Left renal cortex interstitium (tissue), 4 donors: ENCODE measurements around the gene ETS2. TPM values are rescaled to one million over a fixed set of nuclear protein-coding genes. Genes with fewer than 3 reads are reported as not detected.

Experiments used
- DNase-seq, 4 donors: peaks; one replicate each; pipeline ENCODE4 v3.0.0-alpha.2; 2013; ENCODE audit warnings: low read depth in 4 of 4, low spot score in 2 of 4, missing footprints in 1 of 4
- polyA plus RNA-seq, 4 donors: library from polyadenylated mRNA; unstranded; fragments of 120-200 nt; gene quantifications; one replicate each; pipeline ENCODE4 v1.2.1, GENCODE V29; 2013; ENCODE audit not compliant: insufficient read length in 4 of 4

Gene ETS2
- polyA plus RNA-seq, 4 donors, result 44.7 to 50.9 (median 47.6) TPM

- DNase-seq, result no peak
Observed at GRCh38 chr21:38800924-38801744, 4.6 kb upstream of the ETS2 start.

DNA sequence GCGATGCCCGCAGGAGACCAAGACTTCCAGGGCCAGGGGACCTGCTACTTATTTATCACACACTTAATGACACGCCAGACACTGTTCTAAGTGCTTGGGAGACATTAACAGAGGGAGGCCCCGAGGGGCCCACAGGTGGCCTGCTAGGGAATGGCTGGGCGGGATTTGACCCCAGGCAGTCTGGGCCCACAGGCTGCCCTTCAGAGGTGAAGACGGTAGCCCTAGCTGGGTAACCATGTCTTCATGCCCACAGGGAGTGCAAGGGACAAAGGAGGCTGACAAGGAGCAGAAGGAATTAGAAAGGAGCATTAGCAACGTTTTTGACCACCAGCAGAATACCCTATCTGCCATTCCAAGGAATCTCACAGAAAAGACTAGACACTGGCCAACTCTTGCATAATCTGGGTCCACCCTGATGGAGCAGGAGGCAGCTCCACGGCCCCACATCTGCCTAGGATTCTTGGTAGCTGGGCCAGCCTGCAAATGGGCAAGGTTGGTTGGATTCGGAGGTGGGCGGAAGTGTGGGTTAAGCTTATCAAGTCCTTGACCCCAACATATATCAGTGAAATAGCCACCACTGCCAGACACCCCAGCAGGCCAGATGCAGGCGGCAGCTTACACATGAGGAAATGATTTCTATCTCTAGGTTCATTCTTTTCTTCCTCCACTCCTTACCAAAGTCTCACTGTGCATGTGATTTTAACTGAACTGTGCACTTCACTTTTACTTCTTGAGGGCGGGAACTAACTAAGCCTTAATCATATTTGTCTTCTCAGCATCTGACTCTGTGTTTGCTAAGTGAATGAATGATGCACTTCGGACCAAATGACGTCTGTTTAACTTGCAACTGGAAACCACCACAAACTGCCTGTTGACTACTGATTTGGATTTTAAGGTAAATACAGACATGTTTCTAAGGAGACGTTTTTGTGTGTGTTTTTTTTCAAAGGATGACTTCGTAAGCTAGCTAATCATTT, 3.4 kb upstream of the ETS2 start:
- DNase-seq, result no peak

- no peak for DNase-seq
Observed at GRCh38 chr21:38803075-38803660, 2.6 kb upstream of the ETS2 start.

- DNase-seq, result no peak
Observed at GRCh38 chr21:38804030-38804788, 1.5 kb upstream of the ETS2 start.

DNA sequence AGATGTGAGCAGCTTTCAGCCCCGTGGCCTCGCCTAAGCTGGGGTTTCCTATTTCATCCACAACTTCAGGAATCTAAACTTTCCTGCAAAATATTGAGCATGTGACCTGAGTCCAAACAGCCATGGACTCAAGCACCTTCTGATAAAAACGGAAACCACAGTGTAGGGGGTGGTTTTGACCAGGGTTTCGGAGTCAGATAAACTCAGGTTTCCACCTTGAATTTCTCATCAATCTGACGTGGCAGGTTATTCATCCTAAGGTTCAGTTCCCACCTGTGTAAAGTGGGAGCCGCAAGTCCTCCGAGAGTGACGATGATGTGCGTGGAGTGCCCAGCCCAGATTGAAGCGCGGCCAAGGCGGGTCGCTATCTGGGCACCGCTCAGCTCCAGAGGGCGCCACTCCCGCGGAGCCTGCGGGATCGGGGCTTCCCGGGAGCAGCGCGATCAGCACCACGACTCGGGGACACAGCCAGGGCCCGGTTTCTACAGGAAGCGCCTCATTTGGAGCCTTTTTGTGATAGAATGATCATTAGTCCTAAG, 871 bp upstream of the ETS2 start:
- no peak for DNase-seq

DNA sequence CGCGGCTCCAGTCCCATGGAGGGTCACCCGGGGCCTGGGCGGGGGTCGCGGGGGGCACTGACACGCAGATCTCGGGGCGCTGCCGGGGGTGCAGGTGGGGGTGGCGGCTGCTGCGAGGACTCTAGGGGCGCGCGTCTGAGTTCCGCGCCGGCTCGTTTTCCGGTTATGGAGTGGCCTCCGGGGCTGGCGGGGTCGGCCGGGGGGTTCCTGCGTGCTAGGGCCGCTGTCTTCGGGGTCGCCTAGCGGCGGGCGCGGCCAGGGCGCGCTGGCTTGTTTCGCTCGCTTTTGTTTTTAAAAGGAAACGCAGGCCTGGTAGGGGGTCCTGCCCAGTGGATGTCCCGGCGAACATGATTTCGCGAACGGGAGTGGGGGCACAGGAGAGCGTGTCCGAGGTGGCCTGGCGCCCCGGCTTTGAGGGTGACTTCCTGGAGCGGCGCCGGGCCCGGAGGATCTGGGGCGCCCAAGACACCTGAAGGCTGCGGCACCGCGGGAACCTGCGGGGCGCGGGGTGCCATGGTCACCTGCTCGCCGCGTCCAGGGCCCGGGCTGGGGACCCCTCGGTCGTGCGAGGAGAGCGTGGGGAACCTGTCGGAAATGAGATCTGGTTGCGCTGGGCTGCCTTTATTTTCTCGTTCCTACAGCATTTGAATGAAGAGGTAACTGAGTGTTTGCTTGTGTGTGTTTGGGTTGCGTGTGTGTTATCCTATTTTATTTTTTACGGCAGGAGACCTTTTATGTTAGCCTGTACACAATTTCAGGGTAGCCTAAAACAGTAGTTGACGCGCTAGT, 618 bp downstream of the ETS2 start:
- no peak for DNase-seq

DNA sequence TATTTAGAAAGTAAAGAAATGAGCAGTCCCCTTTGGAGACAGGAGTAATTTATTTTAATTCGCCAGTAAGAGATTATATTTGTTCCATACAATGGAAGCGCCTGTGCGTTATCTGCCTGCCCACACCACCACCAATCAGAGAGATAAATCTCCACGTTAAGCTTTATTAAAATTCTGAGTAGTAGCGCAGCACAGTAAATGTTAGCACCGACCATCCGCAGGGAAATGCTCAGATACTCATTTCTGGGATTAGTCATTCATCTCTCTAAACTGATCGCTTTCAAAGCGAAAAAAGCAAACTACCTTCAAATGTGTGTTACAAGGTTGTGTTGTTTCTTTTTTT, 1.2 kb downstream of the ETS2 start:
- DNase-seq, result no peak

DNA sequence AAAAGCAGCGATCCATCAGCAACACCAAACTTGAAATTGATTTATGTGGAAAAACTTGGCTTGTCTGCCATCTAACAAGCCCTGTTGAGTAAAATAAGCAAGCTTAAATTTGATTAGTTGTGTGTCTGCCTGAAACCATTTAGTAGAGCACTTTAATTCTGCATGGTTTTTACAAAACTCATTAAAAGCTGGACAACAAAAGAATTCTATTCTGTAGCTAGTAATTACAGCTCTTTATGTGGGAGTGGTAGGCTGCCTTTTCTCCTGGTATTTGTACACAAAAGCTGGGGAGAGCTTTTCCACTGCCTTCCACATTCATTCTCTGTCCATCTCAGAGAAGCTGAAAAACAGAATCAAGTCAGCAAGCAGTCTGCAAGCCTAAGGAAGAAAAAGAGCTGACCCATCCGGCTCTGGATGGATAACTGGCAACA, 1.7 kb downstream of the ETS2 start:
- DNase-seq, result no peak

DNA sequence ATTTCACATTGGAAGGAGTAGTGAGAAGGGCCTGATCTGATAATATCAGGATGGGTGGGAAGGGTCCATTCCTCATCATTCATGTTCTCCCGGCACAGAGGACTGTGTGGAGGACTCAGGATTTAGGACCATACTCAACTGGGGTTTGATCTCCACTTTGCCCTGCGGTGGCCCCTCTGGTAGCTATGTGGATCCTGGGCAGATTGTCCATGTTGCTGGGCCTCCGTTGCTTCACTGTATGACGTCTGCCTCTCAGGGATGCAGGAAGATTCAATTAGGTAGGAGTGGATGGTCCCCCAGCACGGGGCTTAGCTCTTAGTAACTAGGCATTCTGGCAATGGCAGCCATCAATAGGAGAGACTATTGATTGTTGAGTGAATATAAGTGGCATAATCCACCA, 2.3 kb downstream of the ETS2 start:
- DNase-seq, result no peak

- no peak for DNase-seq
Observed at GRCh38 chr21:38809198-38809878, 3.6 kb downstream of the ETS2 start.

DNA sequence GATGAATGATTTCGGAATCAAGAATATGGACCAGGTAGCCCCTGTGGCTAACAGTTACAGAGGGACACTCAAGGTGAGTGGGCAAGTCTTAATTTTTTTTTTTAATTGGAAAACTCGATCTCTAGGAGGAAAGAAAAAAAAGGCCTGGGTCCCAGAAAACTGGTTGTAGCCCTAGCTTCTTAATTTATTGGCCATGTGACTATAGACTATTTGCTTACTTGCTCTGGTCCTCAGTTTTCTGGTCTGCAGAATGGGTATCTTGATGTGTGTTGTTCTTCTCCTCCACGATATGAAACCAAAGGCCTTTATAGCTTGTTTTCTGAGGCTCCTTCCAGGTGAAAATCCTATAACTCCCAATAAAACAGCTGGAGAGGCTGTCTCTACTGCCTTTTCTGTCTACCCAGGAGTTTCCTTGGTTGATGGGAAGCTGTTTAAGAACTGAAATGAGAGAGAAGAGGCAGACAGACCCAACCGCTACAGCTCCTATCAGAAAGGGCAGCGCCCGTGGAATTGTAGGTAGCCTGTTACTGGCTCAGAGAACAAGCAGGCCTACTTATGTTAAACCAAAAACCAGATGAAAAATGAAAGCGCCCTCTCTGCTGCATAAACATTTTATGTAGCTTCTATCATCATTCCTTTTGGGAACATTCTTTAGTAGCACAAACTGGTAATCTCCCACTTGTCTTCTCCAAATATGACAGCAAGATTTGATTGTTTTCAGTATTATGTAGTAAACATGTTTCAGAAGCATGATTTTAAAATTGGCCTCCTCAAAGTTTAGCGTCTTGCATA, 4.5 kb downstream of the ETS2 start:
- no peak for DNase-seq

DNA sequence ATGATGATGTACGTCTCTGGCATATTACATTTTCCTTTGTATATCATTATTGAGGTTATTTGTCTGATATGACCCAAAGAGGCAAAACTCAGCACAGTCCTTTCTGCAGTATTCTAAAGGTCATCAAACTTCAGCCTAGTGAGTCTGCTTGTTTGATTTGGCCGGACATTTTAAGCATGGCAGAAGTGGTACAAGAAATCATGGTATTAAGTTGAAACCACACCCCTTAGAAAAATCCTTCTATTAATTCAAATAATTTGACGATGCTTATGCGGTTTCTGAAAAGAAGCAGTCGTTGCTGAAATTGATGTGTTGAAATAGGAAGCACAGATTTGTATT, 5.1 kb downstream of the ETS2 start:
- DNase-seq, result no peak

GRCh38 chr21:38811257-38811656, 5.5 kb downstream of the ETS2 start:
- no peak for DNase-seq

- no peak for DNase-seq
Observed at GRCh38 chr21:38813143-38813542, 7.4 kb downstream of the ETS2 start.

DNA sequence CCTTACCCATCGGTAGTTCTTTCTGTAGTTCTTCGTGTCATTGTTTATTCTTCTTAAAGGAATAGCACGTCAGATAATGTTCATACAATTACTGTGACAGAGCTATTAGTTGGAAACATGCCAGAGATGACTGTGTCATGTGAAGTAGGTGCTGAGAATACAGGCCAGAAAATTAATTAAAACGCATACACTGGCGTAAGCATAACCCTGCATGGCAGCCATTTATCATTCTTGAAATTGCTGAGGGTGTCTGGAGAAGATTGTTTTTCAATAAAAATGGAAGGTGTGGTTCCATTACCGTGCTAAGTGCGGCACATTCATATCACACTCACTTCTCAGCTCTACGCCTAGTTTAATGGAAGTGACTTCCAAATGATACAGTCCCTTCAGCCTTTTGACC, 7.8 kb downstream of the ETS2 start:
- no peak for DNase-seq

DNA sequence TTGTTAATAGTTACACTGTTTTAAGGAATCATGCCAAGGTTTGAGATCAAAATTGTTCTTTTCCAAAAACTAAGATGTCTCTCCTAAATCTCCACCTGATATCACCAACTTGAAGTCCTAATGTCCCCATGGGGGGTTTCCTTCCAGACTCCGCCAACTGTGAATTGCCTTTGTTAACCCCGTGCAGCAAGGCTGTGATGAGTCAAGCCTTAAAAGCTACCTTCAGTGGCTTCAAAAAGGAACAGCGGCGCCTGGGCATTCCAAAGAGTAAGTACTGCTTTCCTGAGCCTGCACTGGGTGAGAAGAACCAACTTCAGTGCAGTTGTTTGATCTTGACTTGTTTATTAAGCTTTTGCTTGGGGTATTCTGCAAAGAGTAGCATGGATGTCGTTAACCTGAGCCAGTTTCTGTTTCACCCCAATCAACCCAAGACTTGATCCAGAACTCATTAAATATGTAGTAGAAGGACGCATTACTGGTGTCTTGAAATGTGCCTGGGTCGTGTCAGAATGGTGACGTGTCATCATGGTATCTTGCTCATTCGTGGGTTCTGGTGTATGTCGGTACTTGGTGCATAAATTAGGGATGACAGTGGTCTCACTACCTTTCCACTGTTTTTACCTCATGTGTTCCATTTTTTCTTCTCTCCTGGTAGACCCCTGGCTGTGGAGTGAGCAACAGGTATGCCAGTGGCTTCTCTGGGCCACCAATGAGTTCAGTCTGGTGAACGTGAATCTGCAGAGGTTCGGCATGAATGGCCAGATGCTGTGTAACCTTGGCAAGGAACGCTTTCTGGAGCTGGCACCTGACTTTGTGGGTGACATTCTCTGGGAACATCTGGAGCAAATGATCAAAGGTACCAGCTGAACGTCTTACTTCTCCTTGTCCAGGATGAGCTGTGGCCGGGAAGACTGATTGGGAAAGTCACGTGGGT, 8.7 kb downstream of the ETS2 start:
- no peak for DNase-seq

DNA sequence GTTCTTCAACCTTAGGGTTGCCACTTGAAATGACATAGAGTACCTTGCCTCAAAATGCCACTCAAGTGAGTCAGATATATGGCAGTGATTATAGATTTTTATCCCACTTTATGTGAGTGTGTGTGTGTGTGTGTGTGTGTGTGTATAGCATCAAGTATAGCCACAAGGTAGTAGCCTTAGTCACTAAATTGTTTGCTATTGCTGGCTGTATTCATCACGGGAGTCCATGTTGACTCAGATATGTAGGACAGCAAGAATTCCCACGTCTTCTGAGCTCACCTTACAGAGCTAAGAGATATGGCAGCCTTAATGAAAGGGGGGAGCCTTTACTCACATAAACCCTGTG, 9.3 kb downstream of the ETS2 start:
- DNase-seq, result no peak
